Measurements from ENCODE around the gene SH2B3.

Gene SH2B3

GRCh38 chr12:111429828-111430432 lies 24.2 kb downstream of the SH2B3 start:
- DNase-seq, result no peak

DNA sequence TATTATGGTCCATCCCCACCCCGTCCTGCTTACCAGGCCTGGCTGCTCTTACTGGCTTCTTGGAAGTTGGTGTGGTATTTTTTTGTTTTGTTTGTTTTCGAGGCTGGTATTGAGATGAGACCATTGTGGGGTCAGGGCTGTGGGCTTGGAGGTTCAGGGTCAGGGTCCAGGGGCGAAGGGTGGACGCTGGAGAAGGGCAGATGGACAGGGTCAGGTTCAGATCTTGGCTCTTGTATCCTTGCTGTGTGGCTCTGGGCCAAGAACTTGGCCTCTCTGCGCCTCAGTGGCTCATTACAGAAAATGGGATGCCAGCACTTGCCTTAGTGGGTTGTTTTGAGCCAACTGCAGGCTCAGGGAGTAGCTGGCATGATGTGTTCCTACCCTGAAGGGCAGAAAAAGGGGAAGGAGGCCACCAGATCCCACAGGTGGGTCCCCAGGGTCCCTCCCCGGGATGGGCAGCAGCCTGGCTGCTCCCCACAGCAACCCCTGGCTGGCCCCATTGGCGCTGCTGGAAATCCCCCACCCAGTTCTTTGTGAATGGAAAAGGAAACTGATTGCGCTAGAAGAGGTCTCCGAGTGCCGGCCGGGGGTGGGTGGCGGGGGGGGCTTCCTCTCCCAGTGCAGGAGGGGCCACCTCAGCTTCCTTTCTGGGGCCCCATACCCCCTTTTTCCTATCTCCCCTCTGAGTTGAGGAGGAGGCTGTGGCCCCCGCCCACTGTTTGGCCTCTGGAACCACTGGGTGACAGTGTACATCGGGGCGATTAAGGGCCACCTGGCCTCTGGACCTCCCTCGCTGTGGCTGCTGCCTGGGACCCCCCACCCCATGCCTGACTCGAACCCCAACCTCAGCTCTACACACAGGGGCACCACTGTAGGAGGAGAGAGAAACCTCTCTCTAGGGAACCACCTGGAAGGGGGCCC lies 25.0 kb downstream of the SH2B3 start:
- DNase-seq, result no peak

- no peak for DNase-seq
These were observed 26.0 kb downstream of the SH2B3 start for GRCh38 chr12:111431772-111432171.

DNA sequence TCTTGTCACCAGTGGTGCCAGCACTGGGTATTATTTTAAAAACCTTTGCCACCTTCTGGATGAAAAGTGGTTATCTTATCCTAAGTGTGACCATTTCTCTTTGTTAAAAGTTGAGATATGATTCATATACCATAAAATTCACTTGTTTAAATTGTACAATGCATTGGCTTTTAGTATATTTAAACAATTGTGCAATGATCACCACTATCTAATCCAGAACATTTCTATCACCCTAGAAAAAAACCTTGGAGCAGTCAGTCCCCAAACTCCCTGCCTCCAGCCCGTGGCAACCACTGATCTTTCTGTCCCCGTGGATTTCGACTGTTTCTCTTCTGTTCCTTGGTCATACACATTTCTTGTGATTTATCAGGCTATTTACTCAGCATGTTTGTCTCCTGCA lies 28.3 kb downstream of the SH2B3 start:
- DNase-seq, result no peak

DNA sequence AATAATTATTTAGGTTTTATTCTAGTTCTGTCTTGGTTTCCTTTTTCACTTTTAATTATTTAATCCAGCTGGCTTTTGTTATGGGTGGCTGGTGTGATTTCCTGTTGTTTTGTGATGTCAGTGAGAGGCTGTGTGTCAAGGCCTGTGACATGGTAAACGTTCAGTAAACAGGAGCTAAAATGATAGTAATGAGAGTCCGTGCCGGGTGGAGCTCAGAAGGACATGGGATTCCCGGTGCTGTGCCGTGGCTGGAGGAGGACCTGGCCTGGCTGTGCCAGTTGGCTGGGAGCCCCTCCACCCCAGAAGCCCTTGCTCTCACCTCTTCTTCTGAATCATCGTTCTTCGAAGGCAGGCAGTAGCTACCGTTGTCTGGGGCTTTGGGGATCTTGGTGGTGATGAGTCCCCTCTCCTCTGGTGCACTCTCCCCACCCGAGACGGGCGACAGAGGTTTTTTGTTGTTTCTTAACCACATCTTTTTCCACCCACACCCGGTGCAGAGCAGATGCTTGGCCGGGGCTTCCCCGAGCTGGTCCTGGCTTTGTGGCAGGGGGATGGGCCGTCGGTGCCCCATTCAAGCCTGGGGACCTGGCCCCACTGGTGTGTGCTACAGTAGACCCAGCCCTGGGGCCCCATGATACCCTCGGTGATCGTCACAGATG lies 29.1 kb downstream of the SH2B3 start:
- DNase-seq, result peak; percentile 16

GRCh38 chr12:111435661-111436201 lies 30.0 kb downstream of the SH2B3 start:
- no peak for DNase-seq

GRCh38 chr12:111436266-111436665 lies 30.5 kb downstream of the SH2B3 start:
- DNase-seq, result no peak

- DNase-seq, result no peak
These were observed 31.1 kb downstream of the SH2B3 start for GRCh38 chr12:111436811-111437210.

GRCh38 chr12:111437816-111438454 lies 32.2 kb downstream of the SH2B3 start:
- DNase-seq, result no peak

GRCh38 chr12:111438481-111438880 lies 32.8 kb downstream of the SH2B3 start:
- peak; percentile 3 for DNase-seq

GRCh38 chr12:111439657-111440151 lies 34.0 kb downstream of the SH2B3 start:
- no peak for DNase-seq

DNA sequence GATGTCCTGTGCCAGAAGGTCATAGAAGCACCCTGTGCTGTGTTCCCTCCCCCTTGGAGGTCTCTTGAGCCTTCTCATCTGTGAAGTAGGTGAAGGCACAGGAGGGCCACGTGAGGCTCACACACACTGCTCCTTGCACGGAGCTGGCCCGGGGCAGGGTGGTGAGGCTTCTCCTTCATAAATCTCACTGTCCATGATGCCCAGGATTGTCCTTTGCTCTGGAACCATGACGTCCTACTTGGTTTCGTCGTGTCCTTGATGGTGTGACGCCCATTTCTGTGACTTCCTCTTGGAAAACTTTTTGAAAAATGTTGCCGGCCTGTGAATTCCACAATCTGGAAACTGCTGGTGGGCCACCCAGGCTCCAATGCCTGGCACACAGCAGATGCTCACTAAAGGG lies 34.4 kb downstream of the SH2B3 start:
- DNase-seq, result no peak

GRCh38 chr12:111440631-111441030 lies 34.9 kb downstream of the SH2B3 start:
- no peak for DNase-seq

- DNase-seq, result no peak
These were observed 35.6 kb downstream of the SH2B3 start for GRCh38 chr12:111441107-111441928.

GRCh38 chr12:111442301-111443045 lies 36.8 kb downstream of the SH2B3 start:
- DNase-seq, result no peak

- DNase-seq, result no peak
These were observed 37.4 kb downstream of the SH2B3 start for GRCh38 chr12:111443086-111443485.

GRCh38 chr12:111443586-111443985 lies 37.9 kb downstream of the SH2B3 start:
- no peak for DNase-seq

DNA sequence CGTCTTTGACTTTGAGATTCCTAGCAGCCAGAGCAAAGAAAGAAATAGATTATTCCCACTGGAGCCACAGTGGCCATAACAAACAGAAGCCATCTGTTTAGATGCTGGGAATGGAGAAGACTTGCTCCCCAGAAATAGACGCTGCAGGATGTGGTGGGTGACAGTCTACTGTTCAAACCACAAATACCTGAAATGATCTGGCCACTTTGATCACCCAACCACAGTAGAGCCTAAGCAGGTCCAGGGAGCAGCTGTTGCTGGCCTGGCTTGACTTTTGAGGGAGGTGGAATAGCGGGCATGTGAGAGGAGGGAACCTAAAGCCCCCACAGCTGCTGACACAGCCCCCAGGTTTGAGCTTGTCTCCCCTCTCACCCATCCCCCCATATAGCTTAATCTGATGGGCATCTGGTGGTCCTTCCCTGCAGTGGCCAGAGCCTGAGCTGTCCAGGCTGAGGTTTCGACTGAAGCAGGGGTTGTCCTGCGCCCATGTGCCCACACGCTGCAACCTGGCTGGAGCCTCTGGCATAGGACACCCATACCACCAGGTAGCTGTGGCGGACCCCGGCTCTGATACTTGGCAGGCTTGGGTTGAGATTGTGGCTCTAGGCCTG lies 38.7 kb downstream of the SH2B3 start:
- DNase-seq, result no peak

DNA sequence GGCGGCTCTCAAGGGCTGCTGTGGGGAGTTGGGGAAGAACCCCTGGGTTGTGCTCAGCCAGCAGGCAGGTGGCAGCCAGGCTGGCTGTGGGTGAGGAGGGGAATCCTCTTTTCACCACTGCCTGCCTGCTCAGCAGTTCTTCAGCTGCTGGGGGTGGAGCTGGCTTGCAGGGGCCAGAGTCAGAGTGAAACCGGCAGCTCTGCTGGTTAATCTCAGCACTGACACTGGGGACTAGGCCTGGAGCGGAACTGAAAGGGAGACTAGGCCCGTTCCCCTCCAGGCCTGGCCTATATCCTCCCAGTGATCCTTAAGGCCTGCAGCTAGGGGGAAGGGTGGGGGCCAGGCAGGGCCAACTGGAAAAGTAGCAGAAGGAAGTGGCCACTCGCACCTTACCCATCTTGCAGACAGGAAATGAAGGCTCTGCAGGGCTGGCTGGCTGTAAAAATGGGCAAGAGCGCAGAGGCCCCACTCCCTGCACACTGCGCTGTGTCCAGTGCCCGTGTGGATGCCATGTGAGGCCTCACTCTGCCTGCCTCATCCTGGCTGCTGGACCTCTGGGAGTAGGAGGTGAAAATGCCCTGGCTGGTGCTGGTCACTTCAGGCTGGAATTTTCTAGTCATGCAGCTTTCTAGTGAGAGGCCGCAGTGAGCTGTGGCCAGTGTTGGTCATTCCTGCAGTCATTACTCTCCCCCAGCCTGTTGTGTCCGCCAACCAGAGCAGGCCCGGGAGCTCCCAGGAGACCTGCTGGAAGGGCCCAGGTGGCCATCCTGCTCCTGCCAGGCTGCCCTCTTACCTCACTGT lies 39.4 kb downstream of the SH2B3 start:
- peak; percentile 12 for DNase-seq

All from NCI-H510A treated with DMSO at 0.1 percent for 48 hours (cell line).